Mesendoderm (in vitro differentiated cells): ENCODE results near the gene UTRN.

ENCODE experiments used
- DNase-seq: peaks from one replicate; pipeline ENCODE4 v3.0.0; 2013
- H2AK5ac ChIP-seq: 2 replicates; pipeline ENCODE4 v1.6.1; 2013; ENCODE audit warnings: low read length, inconsistent platforms
- H2BK120ac ChIP-seq: 2 replicates; pipeline ENCODE4 v1.6.1; 2013; ENCODE audit warnings: low read depth, mild to moderate bottlenecking, low read length, moderate library complexity, mixed read lengths
- H2BK15ac ChIP-seq: replicated peaks from 2 replicates; pipeline ENCODE4 v1.6.1; 2013; ENCODE audit warnings: low read depth, mild to moderate bottlenecking, moderate library complexity
- H2BK5ac ChIP-seq: 2 replicates; pipeline ENCODE4 v1.6.1; 2013; ENCODE audit warnings: low read length, inconsistent platforms
- H3K18ac ChIP-seq: 2 replicates; pipeline ENCODE4 v1.6.1; 2013; ENCODE audit warnings: mild to moderate bottlenecking, low read length, mixed read lengths
- H3K23ac ChIP-seq: one replicate; pipeline ENCODE4 v1.6.1; 2013; ENCODE audit warnings: low read length
- H3K27ac ChIP-seq: 2 replicates; pipeline ENCODE4 v1.5.1; 2013; ENCODE audit warnings: low read depth, mild to moderate bottlenecking, inconsistent platforms, low read length, moderate library complexity
- H3K27me3 ChIP-seq: 2 replicates; pipeline ENCODE4 v1.6.1; 2013; ENCODE audit warnings: low read length, control low read depth, mild to moderate bottlenecking, inconsistent platforms; ENCODE audit not compliant: insufficient read depth, poor library complexity
- H3K36me3 ChIP-seq: 2 replicates; pipeline ENCODE4 v1.6.1; 2013; ENCODE audit warnings: low read length, inconsistent platforms; ENCODE audit not compliant: control insufficient read depth, insufficient read depth
- H3K4ac ChIP-seq: one replicate; pipeline ENCODE4 v1.6.1; 2013; ENCODE audit warnings: low read depth, mild to moderate bottlenecking, low read length, moderate library complexity
- H3K4me1 ChIP-seq: 2 replicates; pipeline ENCODE4 v1.6.1; 2013; ENCODE audit warnings: low read depth, low read length, inconsistent platforms; ENCODE audit not compliant: control insufficient read depth
- H3K4me2 ChIP-seq: 2 replicates; pipeline ENCODE4 v1.6.1; 2013; ENCODE audit warnings: low read length
- H3K4me3 ChIP-seq: 2 replicates; pipeline ENCODE4 v1.5.1; 2013; ENCODE audit warnings: mild to moderate bottlenecking, low read length
- H3K56ac ChIP-seq: one replicate; pipeline ENCODE4 v1.6.1; 2013; ENCODE audit warnings: low read length
- H3K79me1 ChIP-seq: 2 replicates; pipeline ENCODE4 v1.6.1; 2013; ENCODE audit warnings: low read length, inconsistent platforms
- H3K79me2 ChIP-seq: 2 replicates; pipeline ENCODE4 v1.6.1; 2013; ENCODE audit warnings: mild to moderate bottlenecking, low read length; ENCODE audit not compliant: control insufficient read depth, insufficient read depth
- H3K9ac ChIP-seq: 2 replicates; pipeline ENCODE4 v1.6.1; 2013; ENCODE audit warnings: low read length, inconsistent platforms
- H4K5ac ChIP-seq: one replicate; pipeline ENCODE4 v1.6.1; 2013; ENCODE audit warnings: low read length
- H4K8ac ChIP-seq: one replicate; pipeline ENCODE4 v1.6.1; 2013; ENCODE audit warnings: low read depth, mild to moderate bottlenecking, control low read depth, low read length, moderate library complexity
- WGBS: extraction: QIAGEN DNeasy Blood & Tissue Kit; methylation state at CpG from one replicate; pipeline ENCODE4 v1.1.7; 2013; ENCODE audit warnings: low lambda C conversion rate, missing lambda C conversion rate; ENCODE audit not compliant: insufficient coverage; ENCODE audit errors: extremely low coverage; 5-methylcytosine and 5-hydroxymethylcytosine counted together

UTRN gene

DNA sequence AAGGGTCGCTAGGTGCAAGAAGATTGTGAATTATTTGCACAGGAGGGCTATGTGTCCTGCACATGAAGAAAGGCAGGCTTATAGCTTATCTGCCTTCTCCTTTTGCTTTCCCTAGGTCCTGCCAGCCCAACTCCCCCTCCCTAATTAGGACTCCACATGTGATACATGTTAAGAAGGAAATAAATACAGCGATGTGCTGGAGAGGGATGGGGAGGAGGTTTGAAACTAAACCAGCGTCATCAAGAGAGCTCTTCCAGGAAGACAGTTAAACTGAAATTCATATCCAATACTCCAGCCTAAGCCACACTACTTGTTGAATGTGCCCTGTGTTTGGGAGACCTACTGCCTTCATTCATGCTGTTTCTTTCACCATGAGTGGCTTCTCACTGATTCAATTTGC lies 34.9 kb upstream of the UTRN start:
- Histone ChIP-seq H3K27me3 (no peaks in the 10 kb centered on the region), H4K5ac (no peak overlapping the region)

DNA sequence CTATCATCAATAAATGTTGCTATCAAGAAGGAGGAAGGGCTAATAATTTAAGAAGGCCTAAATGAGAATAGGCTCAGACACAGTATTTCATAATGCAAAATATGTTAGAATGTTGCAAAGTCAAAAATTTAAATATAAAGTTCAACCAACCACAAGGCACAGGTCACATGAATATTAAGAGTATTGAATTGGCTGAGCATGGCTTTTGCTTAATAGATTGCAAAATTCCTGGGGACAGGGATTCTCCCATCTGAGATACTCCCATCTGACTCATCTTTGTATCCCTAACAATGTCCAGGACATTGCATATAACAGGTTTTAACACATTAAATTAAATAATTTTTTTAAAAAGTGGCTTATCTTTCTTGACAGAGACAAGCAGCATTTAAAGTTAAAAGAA lies 32.9 kb upstream of the UTRN start:
- Histone ChIP-seq H3K9ac (no peak overlapping the region), H3K79me1 (no peaks in the 10 kb centered on the region), H2BK15ac (no peak overlapping the region), H3K4me2 (no peak overlapping the region), H3K23ac (no peak overlapping the region), H2AK5ac (no peak overlapping the region), H3K79me2 (no peaks in the 10 kb centered on the region), H2BK120ac (no peak overlapping the region), H3K56ac (no peak overlapping the region), H3K27ac (no peak overlapping the region), H3K27me3 (no peaks in the 10 kb centered on the region), H4K5ac (no peak overlapping the region), H3K4me3 (no peak overlapping the region), H2BK5ac (no peak overlapping the region), H3K4ac (no peak overlapping the region), H4K8ac (no peak overlapping the region), H3K36me3 (no peaks in the 10 kb centered on the region), H3K18ac (no peak overlapping the region), H3K4me1 (peaks cover 2% of the 10 kb centered on the region)
- DNase-seq: no peak

More for the DNA sequence above, 34.9 kb upstream of the UTRN start:
- no peak overlapping the region for H2AK5ac ChIP-seq
- no peak overlapping the region for H3K23ac ChIP-seq
- no peak overlapping the region for H3K4me3 ChIP-seq
- H3K18ac ChIP-seq: no peak overlapping the region
- no CpG with 5 or more reads among the region's 3 CpGs for WGBS
- H2BK15ac ChIP-seq: no peak overlapping the region
- H3K56ac ChIP-seq: no peak overlapping the region
- no peak for DNase-seq
- no peak overlapping the region for H3K27ac ChIP-seq
- no peak overlapping the region for H4K8ac ChIP-seq
- no peak overlapping the region for H3K4me2 ChIP-seq
- H2BK5ac ChIP-seq: no peak overlapping the region
- no peaks in the 10 kb centered on the region for H3K79me1 ChIP-seq
- H2BK120ac ChIP-seq: no peak overlapping the region
- no peak overlapping the region for H3K9ac ChIP-seq
- no peaks in the 10 kb centered on the region for H3K36me3 ChIP-seq
- no peaks in the 10 kb centered on the region for H3K79me2 ChIP-seq
- no peak overlapping the region for H3K4ac ChIP-seq
- H3K4me1 ChIP-seq: peaks cover 2% of the 10 kb centered on the region

DNA sequence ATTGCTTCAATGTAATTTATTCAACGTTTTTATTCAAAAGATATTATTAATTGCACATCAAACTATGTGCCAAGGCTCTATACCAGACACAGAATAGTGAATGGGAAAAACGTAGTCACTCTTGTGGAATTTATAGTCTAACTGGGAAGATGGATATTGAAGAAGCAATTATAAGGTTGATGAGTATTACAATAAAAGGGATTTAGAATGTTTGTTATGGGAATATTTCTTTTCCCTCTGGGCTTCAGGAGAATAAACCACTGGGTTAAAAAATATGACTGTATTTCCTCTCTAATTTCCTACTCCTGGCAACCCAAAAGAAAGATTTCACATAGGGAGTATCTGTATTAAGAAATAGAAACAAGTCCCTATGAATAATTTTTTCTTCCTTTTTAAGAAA lies 25.1 kb upstream of the UTRN start:
- no peak overlapping the region for H3K56ac ChIP-seq
- H3K4ac ChIP-seq: no peak overlapping the region
- no peak overlapping the region for H2BK120ac ChIP-seq
- DNase-seq: no peak
- H3K4me2 ChIP-seq: no peak overlapping the region
- no peak overlapping the region for H3K23ac ChIP-seq
- no peak overlapping the region for H3K4me3 ChIP-seq
- no peaks in the 10 kb centered on the region for H3K36me3 ChIP-seq
- no peak overlapping the region for H3K9ac ChIP-seq
- H4K5ac ChIP-seq: no peak overlapping the region
- WGBS: no CpG with 5 or more reads among the region's 2 CpGs
- no peak overlapping the region for H3K27ac ChIP-seq
- peaks cover 2% of the 10 kb centered on the region for H3K4me1 ChIP-seq
- no peak overlapping the region for H4K8ac ChIP-seq
- H2BK5ac ChIP-seq: no peak overlapping the region
- H3K79me1 ChIP-seq: no peaks in the 10 kb centered on the region
- no peaks in the 10 kb centered on the region for H3K79me2 ChIP-seq
- H2AK5ac ChIP-seq: no peak overlapping the region
- H3K27me3 ChIP-seq: no peaks in the 10 kb centered on the region
- no peak overlapping the region for H2BK15ac ChIP-seq
- no peak overlapping the region for H3K18ac ChIP-seq

- H3K79me2 ChIP-seq: no peaks in the 10 kb centered on the region
- peak overlapping the region; percentile 31 for H3K18ac ChIP-seq
- H3K4ac ChIP-seq: no peak overlapping the region
- no peak overlapping the region for H3K27ac ChIP-seq
- no peak overlapping the region for H4K8ac ChIP-seq
- H2BK15ac ChIP-seq: peak overlapping the region; percentile 59
- no peak overlapping the region for H3K9ac ChIP-seq
- H3K4me1 ChIP-seq: peaks cover 5% of the 10 kb centered on the region
- H3K36me3 ChIP-seq: no peaks in the 10 kb centered on the region
- H3K27me3 ChIP-seq: no peaks in the 10 kb centered on the region
- no peak overlapping the region for H3K4me3 ChIP-seq
- no peak for DNase-seq
- H4K5ac ChIP-seq: no peak overlapping the region
- H3K79me1 ChIP-seq: no peaks in the 10 kb centered on the region
- H3K56ac ChIP-seq: no peak overlapping the region
- WGBS: 100% methylated on average over 1 of the region's 10 CpGs
- H3K23ac ChIP-seq: no peak overlapping the region
- H3K4me2 ChIP-seq: no peak overlapping the region
- peak overlapping the region; percentile 90 for H2BK120ac ChIP-seq
- H2BK5ac ChIP-seq: no peak overlapping the region
- no peak overlapping the region for H2AK5ac ChIP-seq
Measured at GRCh38 chr6:144262470-144263369, 22.4 kb upstream of the UTRN start.

DNA sequence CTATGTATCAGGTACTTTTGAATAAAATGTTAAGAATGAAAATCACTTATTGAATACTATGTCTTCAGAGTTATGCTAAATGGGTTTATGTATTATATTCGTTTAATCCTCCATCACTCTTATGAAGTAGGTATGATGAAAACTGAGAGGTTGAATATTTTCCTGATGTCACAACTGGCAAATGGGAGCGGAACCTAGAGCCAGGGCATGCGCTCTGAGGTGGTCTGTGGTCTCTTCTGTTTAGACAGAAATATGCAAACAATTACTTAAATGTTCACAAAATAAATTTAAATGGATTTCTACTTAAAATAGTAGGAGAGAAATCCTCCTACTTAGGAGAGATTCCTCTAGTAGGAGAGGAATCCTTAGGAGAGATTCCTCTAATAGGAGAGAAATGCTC lies 21.3 kb upstream of the UTRN start:
- H2BK15ac ChIP-seq: no peak overlapping the region
- no peak overlapping the region for H2BK5ac ChIP-seq
- no peaks in the 10 kb centered on the region for H3K79me1 ChIP-seq
- H4K5ac ChIP-seq: no peak overlapping the region
- no peak overlapping the region for H4K8ac ChIP-seq
- no peak overlapping the region for H3K4me3 ChIP-seq
- H3K4ac ChIP-seq: no peak overlapping the region
- no peak overlapping the region for H3K4me2 ChIP-seq
- no peak overlapping the region for H2AK5ac ChIP-seq
- H3K18ac ChIP-seq: no peak overlapping the region
- H3K56ac ChIP-seq: no peak overlapping the region
- H3K36me3 ChIP-seq: no peaks in the 10 kb centered on the region
- no peak overlapping the region for H2BK120ac ChIP-seq
- no peak overlapping the region for H3K9ac ChIP-seq
- peaks cover 5% of the 10 kb centered on the region for H3K4me1 ChIP-seq
- peak overlapping the region; percentile 55 for H3K27ac ChIP-seq
- H3K23ac ChIP-seq: no peak overlapping the region
- H3K79me2 ChIP-seq: no peaks in the 10 kb centered on the region
- no peak for DNase-seq
- H3K27me3 ChIP-seq: no peaks in the 10 kb centered on the region
- no CpG with 5 or more reads among the region's 3 CpGs for WGBS
